ENCODE results near the gene TPRX1.
A peak's percentile ranks its signal among the peaks of the same experiment; 100 is the strongest.
"Not testable (repeated sequence)": the region's sequence is repeated elsewhere in the genome, so short reads cannot be mapped to it uniquely, and the experiment has no call there.

The TPRX1 gene

GRCh38 chr19:47802521-47803043 lies 1.8 kb downstream of the TPRX1 start:
- DNase-seq (ENCODE audit: low spot score) = no peak

- DNase-seq (ENCODE audit: low spot score) = no peak
These were observed 3.1 kb downstream of the TPRX1 start for GRCh38 chr19:47801270-47801669.

- no peak for DNase-seq (ENCODE audit: low spot score)
These were observed 5.5 kb downstream of the TPRX1 start for GRCh38 chr19:47798904-47799266.

- DNase-seq (ENCODE audit: low spot score) = no peak
These were observed 6.1 kb downstream of the TPRX1 start for GRCh38 chr19:47797996-47798903.

GRCh38 chr19:47796785-47797184 lies 7.6 kb downstream of the TPRX1 start:
- no peak for DNase-seq (ENCODE audit: low spot score)

GRCh38 chr19:47794526-47794925 lies 9.8 kb downstream of the TPRX1 start:
- no peak for DNase-seq (ENCODE audit: low spot score)

GRCh38 chr19:47792616-47793015 lies 11.7 kb downstream of the TPRX1 start:
- DNase-seq (ENCODE audit: low spot score) = no peak

GRCh38 chr19:47790398-47790814 lies 13.9 kb downstream of the TPRX1 start:
- peak; percentile 83 for DNase-seq (ENCODE audit: low spot score)

GRCh38 chr19:47789811-47790210 lies 14.5 kb downstream of the TPRX1 start:
- DNase-seq (ENCODE audit: low spot score) = not testable (repeated sequence)

GRCh38 chr19:47787307-47787706 lies 17.0 kb downstream of the TPRX1 start:
- DNase-seq (ENCODE audit: low spot score) = not testable (repeated sequence)

GRCh38 chr19:47786566-47786965 lies 17.8 kb downstream of the TPRX1 start:
- DNase-seq (ENCODE audit: low spot score) = no peak

- no peak for DNase-seq (ENCODE audit: low spot score)
These were observed 22.6 kb downstream of the TPRX1 start for GRCh38 chr19:47781590-47782262.

GRCh38 chr19:47780215-47780551 lies 24.2 kb downstream of the TPRX1 start:
- DNase-seq (ENCODE audit: low spot score) = no peak

- no peak for DNase-seq (ENCODE audit: low spot score)
These were observed 24.7 kb downstream of the TPRX1 start for GRCh38 chr19:47779524-47780214.

GRCh38 chr19:47778954-47779351 lies 25.4 kb downstream of the TPRX1 start:
- DNase-seq (ENCODE audit: low spot score) = no peak

GRCh38 chr19:47778049-47778953 lies 26.1 kb downstream of the TPRX1 start, which contains the start of gene SELENOW:
TSS of gene SELENOW (plus strand) at chr19:47778703. CDS start at chr19:47778786, 83 bp downstream.
- peak; percentile 86 for DNase-seq (ENCODE audit: low spot score)

- DNase-seq (ENCODE audit: low spot score) = not testable (repeated sequence)
These were observed 26.9 kb downstream of the TPRX1 start for GRCh38 chr19:47777245-47778048.

- DNase-seq (ENCODE audit: low spot score) = no peak
These were observed 27.8 kb downstream of the TPRX1 start for GRCh38 chr19:47776568-47776967.

GRCh38 chr19:47771291-47771690 lies 33.1 kb downstream of the TPRX1 start:
- not testable (repeated sequence) for DNase-seq (ENCODE audit: low spot score)

- no peak for DNase-seq (ENCODE audit: low spot score)
These were observed 34.8 kb downstream of the TPRX1 start for GRCh38 chr19:47769534-47769933.

- no peak for DNase-seq (ENCODE audit: low spot score)
These were observed 35.7 kb downstream of the TPRX1 start for GRCh38 chr19:47768604-47769003.

Measured in germinal center (tissue), 1 donor.